HG02610 (cell line): ENCODE results near the gene LKAAEAR1.

ENCODE experiments used
- ATAC-seq: cut with Tn5 transposase; IDR thresholded peaks from one replicate; pipeline ENCODE4 v1.9.1; 2021; ENCODE audit warnings: mild to moderate bottlenecking, moderate library complexity; ENCODE audit not compliant: unreplicated experiment

LKAAEAR1 gene

DNA sequence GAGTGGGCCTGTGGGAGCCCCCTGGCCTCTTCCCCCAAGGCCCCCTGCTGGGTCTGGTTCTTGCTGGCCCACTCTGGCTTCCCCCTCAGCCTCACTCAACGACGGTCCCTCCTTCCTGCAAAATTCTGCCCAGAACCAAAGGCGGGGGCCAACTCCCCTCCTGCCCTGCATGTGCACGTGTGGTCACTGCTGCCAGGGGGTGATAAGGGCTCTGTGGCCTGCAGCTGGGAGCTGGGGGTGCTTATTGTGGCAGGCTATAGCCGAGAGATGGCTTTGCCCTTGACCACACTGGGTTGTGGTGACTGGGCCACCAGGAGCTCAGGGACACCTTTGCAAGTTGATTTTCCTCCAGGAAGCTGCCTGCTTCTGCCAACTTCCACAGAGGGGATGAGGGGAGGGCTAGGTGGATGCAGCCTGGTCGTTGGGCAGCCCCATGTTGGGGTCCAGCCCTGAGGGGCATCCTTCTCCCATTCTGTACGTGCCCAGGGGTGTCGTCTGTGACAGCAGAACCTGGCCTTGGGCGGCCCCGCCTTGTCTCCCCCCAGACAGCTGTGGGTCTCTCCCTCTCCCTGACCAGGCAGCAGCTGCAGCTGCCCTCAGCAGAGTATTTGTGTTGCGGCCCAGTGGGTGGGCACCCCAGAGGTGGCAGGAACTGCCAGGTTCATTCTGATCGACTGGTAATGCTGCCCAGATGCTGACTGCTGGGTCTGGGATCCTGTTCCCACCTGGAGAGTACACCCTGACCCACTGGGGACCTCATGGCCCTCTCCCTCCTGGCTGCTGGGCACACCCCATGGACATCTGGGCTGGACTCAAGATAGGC lies 15.6 kb downstream of the LKAAEAR1 start:
- no peak for ATAC-seq

DNA sequence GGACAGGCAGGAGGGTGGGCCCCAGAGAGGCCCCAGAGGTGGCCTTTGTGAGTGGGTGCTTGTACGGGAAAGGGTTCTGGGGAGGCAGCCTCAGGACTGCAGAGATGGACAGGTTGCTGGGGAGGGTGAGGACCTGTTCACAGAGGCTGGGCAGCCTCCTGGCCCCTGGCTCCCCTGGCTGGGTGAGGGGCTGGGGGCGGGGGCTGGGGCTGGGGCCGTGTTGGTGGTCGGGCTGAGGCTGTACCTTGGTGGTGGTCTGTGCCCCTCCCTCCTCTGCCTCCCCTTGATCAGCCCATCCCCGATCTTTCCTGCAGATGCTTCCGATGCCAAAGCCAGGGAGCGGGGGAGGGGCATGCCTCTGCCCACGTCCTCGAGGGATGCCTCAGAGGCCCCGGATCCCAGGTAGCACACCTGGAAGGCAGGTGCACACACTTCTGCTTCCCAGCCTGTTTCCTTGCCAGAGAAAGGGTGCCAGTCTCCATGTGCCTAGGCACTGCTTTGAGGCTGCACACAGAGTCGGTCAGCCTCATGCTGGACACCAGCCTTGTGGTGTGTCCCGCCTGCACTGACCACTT lies 16.4 kb downstream of the LKAAEAR1 start:
- no peak for ATAC-seq

DNA sequence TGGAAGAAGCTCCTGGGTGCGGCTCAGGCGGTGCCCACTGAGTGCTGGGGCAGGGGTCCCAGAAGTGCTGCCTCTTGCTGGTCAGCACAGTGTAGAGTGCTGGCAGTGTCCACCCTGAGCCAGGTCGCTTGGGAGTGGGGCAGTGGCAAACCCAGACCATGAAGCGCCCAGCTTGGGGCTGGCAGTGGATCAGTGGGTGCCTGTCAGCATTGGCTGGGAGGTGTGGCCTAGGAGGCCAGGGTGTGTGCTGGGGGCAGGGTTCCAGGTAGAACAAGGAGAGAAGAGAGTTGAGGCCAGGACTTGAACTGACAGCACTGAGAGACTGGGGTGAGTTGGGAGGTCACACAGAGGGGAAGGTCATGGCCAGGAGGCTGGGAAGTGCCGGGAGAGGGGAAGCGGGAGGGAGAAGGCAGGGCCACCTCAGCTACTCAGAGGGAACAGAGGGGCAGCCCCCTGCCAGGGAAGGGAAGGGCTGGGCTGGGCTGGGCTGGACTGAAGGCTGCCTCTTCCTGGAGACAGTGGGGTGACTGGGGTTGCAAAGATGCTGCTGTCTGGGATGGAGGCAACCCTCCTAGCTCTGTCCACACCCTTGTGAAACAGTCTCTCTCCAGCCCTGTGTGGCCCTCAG lies 17.1 kb downstream of the LKAAEAR1 start:
- ATAC-seq, result no peak

GRCh38 chr20:64065974-64066343 lies 18.2 kb downstream of the LKAAEAR1 start:
- ATAC-seq, result peak; percentile 23

DNA sequence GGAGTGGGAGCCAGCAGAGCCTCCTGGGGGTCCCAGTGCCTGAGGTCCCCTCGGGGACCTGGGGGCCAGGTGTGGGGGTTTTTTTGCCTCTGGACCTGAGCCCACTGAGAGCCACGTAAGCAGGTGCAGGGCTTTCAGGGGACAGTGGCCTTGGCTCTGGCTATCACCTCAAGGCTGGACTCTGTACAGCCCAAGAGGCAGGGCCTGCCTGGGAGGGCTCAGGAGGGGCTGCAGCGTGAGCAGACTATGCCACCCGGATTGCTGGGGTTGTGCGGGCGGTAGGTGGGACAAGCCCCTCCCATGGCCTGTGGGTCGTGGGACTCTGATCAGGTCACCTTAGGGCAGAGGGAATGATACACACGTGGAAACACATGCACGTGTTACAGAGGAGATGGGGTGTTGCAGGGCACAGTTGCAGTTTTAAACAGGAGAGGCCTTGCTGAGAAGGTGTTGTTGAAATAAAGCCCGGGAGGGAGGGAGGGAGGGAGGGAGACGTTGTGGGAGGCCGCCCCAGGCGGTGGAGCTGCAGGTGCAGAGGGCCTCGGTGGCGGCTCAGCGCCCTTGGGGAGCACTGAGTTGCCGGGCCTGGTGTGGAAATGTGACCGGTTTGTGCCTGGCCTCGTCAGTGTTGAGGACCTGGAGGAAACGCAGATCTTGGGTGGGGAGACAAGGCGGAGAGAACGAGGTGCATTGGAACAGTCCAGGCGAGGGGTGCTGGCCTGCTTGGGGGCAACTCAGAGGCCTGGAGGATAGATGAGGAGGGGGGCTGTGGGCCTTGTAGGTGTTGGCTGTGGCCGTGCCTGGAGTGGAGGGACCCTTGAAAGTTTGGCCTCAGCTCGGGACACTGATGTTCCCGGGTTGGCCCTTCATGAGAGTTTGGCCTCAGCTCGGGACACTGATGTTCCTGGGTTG lies 18.9 kb downstream of the LKAAEAR1 start:
- no peak for ATAC-seq

DNA sequence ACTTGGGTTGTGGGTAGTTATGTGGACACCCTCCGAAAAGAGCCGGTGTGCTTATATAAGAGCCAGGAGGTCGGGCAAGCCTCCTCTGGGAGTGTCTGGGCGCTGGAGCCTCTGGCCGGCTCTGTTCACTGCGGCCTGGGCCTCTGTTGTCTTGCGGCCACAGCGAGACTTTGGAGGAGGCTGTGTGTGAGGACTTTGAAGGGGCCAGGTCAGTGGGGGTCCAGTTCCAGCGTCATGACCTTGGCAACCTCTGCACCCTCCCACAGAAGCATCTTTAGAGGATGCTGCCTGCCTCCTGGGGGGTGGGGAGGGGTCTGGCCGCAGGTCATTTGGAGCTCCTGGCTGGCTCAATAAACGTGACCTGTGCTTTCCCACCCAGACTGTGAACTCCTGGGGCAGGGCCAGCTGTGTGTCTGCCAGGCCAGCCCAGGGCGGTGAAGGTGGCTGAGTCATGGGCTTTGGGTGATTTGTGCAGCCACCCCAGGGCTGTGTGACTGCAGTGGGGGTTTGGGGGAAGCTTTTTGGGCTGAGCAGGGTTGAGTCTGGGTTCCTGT lies 20.0 kb downstream of the LKAAEAR1 start:
- no peak for ATAC-seq

DNA sequence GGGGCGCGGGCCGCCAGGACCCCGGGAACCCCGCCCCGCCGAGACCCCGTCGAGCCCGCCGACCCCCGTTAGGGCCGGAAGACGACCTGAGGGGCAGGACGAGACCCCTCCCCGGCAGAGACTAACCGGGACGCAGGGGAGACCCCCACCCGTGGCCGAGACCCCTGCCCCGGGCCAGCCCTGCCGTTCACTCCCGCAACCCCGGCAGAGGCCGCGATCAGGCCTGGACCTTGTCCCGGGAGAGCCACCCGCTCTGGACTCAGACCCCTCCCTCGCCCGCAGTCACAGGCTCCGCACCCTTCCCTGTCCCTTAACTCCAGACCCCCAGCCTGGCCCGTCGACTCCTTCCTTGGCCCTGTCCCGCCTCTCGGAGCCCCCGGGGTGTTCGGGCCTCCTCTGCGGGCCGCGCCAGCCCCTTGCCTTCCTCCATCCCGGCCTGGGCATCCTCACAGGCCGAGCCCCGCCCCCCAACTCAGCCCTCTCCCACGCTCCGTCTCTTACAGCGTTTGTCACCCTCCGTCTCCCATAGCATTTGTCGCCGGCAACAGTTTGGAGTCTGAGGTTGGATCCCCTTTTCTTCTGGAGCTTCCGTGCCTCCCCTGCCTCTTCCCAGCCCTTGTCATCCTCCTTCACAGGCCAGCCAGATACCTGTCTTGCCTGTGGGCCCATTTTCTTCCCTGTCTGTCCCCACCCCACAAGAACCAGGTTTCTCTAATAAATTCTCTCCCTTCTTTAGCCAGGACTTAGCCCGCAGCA lies 20.6 kb downstream of the LKAAEAR1 start:
- no peak for ATAC-seq

- ATAC-seq, result peak; percentile 77
These were observed 21.4 kb downstream of the LKAAEAR1 start, which contains the start of gene TCEA2 for GRCh38 chr20:64062596-64063388. Gene TCEA2 (plus strand): TSS chr20:64063198. CDS start chr20:64063313, 115 bp downstream.

DNA sequence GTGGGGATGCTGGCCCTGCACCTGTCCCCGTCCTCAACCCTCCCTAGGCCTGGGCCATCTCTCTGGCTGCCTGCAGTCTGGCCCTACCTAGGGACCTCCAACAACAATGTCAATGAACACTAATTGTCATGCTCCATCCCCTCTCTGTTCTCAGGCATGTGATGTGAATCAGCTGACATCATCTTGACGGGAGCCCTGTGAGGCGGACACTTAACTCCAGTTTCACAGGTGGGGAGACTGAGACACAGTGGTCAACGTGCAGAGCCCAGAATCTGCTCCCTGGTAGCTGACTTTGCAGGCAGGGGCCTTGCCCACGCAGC lies 22.0 kb downstream of the LKAAEAR1 start:
- ATAC-seq, result no peak

GRCh38 chr20:64058536-64058935 lies 25.7 kb downstream of the LKAAEAR1 start:
- no peak for ATAC-seq

- ATAC-seq, result no peak
These were observed 26.3 kb downstream of the LKAAEAR1 start for GRCh38 chr20:64057628-64058498.

- no peak for ATAC-seq
These were observed 27.1 kb downstream of the LKAAEAR1 start for GRCh38 chr20:64056889-64057627.

DNA sequence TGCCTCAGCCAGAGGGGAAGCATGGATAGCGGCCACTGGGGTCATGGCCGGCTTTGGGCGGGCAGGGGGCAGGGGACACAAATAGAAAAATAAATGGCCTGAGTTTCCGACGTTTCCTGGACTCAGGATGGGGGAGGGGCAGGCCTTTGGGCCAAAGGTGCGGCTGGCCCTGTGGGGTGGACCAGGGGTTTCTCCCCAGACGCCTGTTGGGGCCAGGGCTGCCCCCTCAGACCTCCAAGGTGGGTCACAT lies 27.6 kb downstream of the LKAAEAR1 start:
- ATAC-seq, result no peak

DNA sequence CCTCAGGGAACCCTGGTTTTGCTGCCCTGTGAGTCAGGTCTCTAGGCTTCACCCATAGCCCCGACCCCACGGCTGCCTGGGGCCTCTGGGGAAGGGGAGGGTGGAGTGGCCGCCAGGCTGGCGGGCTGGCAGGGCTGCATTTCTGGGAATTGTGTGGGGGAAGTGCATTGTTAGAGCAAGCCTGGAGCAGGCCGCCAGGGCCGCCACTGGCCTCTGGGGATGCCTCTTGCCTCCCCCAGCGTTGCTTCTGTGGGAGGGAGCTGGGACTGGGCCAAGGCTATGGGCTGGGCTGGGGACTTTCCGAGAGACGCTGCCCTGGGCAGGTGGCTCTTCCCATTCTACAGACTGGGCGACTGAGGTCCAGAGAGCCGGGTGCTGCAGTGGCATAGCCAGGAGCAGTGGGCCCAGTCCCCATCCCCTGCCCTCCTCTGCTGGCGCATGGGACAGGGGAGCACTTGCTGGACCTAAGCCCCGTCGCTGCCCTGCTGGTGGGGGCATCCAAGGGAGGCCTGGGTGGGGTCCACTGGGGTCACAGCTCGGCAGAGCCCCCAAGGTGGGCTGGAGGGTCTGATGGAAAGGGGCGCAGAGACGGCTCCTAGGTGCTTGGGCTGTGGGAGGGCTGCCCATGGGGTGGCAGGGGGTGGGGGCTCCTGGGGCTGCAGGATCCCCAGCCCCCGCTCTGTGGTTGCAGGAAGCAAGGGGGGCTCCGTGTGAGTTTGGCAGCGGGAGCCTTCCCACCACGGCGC lies 28.1 kb downstream of the LKAAEAR1 start:
- no peak for ATAC-seq

GRCh38 chr20:64055396-64055892 lies 28.8 kb downstream of the LKAAEAR1 start:
- no peak for ATAC-seq

GRCh38 chr20:64053841-64054661 lies 30.1 kb downstream of the LKAAEAR1 start:
- no peak for ATAC-seq
